LNCAP (cell line): Measurements from ENCODE around the gene SETD5.

ENCODE experiments used
- TF ChIP-seq, protein P1 (sequence below): fragments of 450-650 bp; IDR thresholded peaks from 2 replicates; pipeline ENCODE4 v1.5.1; 2017; ENCODE audit warnings: mild to moderate bottlenecking

SETD5 gene

DNA sequence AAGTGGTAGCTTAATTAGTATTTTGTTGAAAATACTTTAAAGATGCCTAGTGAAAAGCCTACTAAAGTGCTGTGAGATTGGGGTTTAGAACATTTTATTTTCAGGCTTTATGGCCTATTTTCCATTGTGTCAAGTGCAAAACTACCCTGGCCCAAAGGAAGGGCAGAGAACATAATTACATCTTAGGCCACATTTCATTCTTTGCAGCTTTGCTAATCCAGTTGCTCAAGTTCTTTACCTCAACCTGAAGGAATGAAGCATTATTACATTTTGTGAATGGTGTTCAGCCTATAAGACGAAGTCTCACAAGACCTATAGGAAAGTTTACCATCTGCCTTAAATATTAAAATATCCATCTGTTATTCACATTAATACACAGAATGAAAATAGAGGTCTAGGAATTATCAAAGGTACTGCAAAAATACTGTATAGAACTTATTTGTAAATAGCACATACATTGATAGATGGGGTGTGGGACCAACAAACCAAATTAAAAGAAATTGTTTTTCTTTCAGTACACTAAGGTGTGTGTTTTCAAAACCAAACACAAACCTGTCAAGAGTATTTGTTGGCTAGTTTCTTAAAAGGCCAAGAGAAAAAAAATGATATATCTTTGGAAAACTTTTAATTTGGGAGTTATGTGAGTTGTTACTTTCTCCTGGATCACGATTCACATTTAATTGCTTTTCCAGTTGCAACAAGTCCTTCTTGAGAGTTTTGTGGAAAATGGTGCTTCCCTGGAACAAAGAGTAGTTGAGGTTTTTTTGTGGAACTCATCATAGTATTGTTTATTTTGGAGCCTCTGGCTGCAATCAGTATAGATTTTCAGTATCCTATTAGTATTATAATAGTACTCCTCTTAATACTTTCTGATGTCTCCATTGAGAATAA lies 12.0 kb upstream of the SETD5 start:
- TF ChIP-seq, protein P1, sequence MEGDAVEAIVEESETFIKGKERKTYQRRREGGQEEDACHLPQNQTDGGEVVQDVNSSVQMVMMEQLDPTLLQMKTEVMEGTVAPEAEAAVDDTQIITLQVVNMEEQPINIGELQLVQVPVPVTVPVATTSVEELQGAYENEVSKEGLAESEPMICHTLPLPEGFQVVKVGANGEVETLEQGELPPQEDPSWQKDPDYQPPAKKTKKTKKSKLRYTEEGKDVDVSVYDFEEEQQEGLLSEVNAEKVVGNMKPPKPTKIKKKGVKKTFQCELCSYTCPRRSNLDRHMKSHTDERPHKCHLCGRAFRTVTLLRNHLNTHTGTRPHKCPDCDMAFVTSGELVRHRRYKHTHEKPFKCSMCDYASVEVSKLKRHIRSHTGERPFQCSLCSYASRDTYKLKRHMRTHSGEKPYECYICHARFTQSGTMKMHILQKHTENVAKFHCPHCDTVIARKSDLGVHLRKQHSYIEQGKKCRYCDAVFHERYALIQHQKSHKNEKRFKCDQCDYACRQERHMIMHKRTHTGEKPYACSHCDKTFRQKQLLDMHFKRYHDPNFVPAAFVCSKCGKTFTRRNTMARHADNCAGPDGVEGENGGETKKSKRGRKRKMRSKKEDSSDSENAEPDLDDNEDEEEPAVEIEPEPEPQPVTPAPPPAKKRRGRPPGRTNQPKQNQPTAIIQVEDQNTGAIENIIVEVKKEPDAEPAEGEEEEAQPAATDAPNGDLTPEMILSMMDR = no peak

DNA sequence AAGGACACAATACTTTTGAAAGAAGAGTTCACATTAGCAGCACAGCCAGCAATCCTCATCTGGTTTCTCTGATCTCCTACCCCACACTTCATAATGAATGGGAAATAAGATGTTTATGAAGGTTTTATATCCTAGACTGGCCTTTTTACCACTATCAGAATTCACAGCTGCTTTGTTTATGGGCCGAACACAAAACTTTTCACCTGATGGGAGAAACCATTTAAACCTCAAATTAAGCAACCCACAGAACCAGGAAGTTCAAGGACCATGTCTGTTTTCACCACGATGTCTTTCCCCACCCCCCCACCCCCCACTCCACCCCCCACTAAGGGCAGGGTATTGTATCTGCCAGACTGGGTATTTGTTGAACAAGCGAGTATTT lies 11.3 kb upstream of the SETD5 start:
- TF ChIP-seq, protein P1 = no peak

DNA sequence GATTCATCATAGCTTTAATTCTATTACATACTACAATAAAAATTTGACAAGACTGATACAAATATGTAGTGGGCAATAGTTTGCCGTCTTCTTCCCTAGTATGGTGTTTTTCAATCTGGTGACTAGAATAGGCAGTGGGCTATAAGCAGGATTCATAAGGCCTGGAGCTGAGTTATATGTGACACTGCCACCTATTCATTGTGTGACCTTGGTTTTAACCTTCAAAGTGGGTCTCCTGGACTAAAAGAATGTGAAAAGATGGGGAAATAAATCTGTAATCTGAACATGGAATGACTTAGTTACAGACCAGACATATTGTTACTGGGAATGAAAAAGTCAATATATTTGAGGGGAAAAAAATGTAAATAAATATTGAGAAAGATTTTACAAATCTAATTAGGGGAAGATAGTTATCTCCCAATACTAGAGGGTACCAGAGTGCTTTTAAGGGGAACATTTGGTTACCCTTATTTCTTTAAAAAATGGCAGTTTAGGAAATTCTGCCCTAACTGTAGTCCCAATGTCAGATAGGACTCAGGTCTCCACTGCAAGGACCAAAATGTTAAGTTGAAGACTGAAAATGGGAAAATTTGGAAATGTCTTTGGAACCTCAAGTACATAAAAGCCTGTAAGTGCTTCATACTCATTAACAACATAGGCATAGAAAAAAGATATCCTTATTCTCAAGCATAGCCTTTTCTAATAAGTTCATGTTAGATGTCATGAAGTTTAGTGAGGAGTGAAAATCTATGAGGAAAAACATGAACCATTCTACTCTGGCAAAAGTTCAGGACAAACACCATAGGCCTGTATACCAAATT lies 10.7 kb upstream of the SETD5 start:
- TF ChIP-seq, protein P1 = no peak

DNA sequence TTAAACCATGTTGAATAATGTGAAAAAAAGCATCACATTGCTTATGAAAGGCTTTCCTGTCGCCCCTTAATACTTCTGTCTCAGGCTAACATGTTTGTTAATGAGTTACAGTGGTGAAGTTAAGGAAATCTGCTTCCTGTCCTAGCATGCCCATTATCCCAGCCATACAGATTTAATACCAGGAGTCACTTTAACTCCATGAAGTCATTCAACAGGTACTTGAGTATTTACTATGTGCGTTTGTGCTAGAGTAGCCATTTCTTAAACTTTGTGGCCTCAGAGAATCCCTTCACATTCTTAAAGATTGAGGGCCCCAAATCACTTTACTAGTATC lies 10.1 kb upstream of the SETD5 start:
- TF ChIP-seq, protein P1 = no peak

DNA sequence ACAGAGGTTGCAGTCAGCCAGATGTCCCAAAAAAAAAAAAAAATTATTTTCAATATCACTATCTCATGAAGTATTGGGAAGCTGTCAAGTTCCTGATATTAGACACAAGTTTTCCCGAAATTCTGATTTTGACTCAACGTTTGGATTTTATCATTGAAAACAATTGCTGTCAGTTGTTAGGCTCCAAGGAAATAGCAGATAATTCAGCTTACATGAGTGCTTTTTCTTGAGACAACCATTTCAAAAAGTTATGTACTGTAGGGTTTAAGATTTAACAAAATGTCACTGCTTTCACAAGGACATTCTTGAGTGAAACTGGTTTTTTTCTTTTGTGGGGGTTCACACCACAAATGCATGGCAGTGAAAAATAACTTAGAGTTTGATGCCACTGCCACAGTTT lies 9.3 kb upstream of the SETD5 start:
- TF ChIP-seq, protein P1 = no peak

DNA sequence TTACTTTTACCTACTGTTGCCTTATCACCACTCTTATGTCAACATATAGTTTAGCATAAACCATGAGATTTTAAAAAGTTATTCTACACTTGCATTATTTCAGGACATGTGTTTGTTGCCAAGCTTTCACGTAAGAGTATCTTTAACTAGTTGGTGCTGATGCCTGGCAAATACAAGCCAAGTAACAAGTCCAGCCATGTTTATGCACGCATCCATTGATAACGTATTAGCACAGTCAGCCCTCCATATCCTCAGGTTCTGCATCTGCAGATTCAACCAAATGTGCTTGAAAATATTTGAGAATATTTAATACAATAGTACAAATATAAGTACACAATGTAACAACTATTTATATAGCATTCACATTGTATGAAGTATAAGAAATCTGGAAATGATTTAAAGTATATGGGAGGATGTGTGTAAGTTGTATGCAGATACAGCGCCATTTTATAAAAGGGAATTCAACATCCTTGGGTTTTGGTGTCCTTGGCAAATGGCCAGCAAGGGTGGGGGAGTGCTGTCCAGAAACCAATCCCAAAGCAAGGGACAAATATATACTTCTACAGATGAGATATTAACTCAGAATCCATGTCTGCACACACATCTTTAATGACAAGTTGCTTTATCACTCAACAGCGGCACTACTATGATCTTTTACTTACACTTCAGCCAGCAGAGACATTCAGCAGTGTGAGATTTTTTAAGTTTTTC lies 8.7 kb upstream of the SETD5 start:
- TF ChIP-seq, protein P1 = no peak

DNA sequence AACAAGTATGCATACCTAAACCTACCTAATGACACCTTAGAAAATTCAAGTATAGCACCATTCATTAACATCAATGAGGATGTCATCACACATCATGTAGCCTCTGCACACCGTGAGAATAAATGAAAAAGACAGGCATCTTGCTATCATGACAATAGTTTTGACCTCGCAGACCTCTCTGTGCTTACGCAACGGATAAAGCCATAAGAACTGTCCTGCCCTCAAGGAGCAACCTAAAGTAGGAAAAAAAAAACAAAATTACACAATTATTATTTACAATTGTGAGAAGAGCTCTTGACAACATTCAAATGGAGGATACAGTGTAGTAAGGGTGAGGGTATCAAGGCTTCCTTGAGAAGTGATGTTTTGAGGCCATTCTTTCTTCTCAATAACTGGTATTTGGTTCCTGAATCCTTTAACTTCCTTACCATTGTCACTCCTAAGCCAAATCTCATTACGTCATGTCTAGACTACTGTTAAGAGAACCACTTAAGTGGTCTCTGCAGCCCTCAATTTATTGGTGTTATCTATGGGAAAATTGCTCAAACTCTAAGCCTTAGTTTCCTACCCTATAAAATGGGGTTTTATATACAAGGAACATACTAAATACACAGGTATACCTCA lies 7.0 kb upstream of the SETD5 start:
- TF ChIP-seq, protein P1 = no peak
